Amygdala (tissue), 56 donors: Measurements from ENCODE around the gene UPB1.

Source experiments
- DNase-seq, 56 donors: peaks; one replicate each; lab custom pipeline; 2025; lab: John Stamatoyannopoulos, UW

UPB1 gene

GRCh38 chr22:24494528-24495364 is at the start of gene UPB1:
Gene UPB1, plus strand, starts transcription at chr22:24495332. Its CDS starts 72 bp downstream, at chr22:24495404.
- DNase-seq = no peak

GRCh38 chr22:24445481-24446259 is 49.5 kb upstream of the UPB1 start:
- no peak for DNase-seq

- DNase-seq = no peak
Measured at GRCh38 chr22:24446260-24446611, 48.9 kb upstream of the UPB1 start.

GRCh38 chr22:24450610-24451009 is 44.5 kb upstream of the UPB1 start:
- no peak for DNase-seq

- no peak for DNase-seq
Measured at GRCh38 chr22:24451162-24451561, 44.0 kb upstream of the UPB1 start.

- DNase-seq = no peak
Measured at GRCh38 chr22:24453853-24454252, 41.3 kb upstream of the UPB1 start.

GRCh38 chr22:24455039-24455438 is 40.1 kb upstream of the UPB1 start:
- no peak for DNase-seq

GRCh38 chr22:24455751-24456426 is 39.2 kb upstream of the UPB1 start:
- peak in 1 of 56 donors; percentile 39 for DNase-seq

- DNase-seq = no peak
Measured at GRCh38 chr22:24457894-24458420, 37.2 kb upstream of the UPB1 start.

- no peak for DNase-seq
Measured at GRCh38 chr22:24459911-24460310, 35.2 kb upstream of the UPB1 start.

GRCh38 chr22:24460418-24461089 is 34.6 kb upstream of the UPB1 start:
- no peak for DNase-seq

- DNase-seq = no peak
Measured at GRCh38 chr22:24463071-24463760, 31.9 kb upstream of the UPB1 start.

- DNase-seq = no peak
Measured at GRCh38 chr22:24465566-24465965, 29.6 kb upstream of the UPB1 start.

GRCh38 chr22:24465975-24466374 is 29.2 kb upstream of the UPB1 start:
- no peak for DNase-seq

- DNase-seq = peak in 3 of 56 donors; percentile 3 to 7 (median 4)
Measured at GRCh38 chr22:24466716-24467328, 28.3 kb upstream of the UPB1 start.

GRCh38 chr22:24467340-24467739 is 27.8 kb upstream of the UPB1 start:
- DNase-seq = no peak

GRCh38 chr22:24471570-24471969 is 23.6 kb upstream of the UPB1 start:
- DNase-seq = no peak

- no peak for DNase-seq
Measured at GRCh38 chr22:24473284-24473683, 21.8 kb upstream of the UPB1 start.

- DNase-seq = no peak
Measured at GRCh38 chr22:24474221-24474620, 20.9 kb upstream of the UPB1 start.
